C4-2B (cell line): ENCODE results near the gene LRRC3C.

ENCODE experiments used
- CTCF ChIP-seq: fragments of 450-650 bp; conservative IDR thresholded peaks from 2 replicates; pipeline ENCODE4 v1.5.1; 2017; ENCODE audit warnings: mild to moderate bottlenecking
- ZFX ChIP-seq: fragments of 450-650 bp; IDR thresholded peaks from 2 replicates; pipeline ENCODE4 v1.6.1; 2017

- TF ChIP-seq CTCF (no peak), ZFX (no peak)
Measured at GRCh38 chr17:39908789-39909352, 18.7 kb upstream of the LRRC3C start.
